ENCODE measurements around the gene TMEM37. TPM values are rescaled to one million over a fixed set of nuclear protein-coding genes. Genes with fewer than 3 reads are reported as not detected.

TMEM37 gene
- polyA plus RNA-seq, 2 donors = 3.4 to 4.0 TPM

- Histone ChIP-seq H3K36me3 (ENCODE audit: control insufficient read depth in 2 of 2, insufficient read depth in 2 of 2, low read length in 1 of 2) (no peaks in the 10 kb centered on the region), H3K4me3 (ENCODE audit: low read depth in 1 of 2, low read length in 2 of 2) (no peak overlapping the region), H3K27me3 (ENCODE audit: control insufficient read depth in 1 of 2, insufficient read depth in 2 of 2, low read length in 2 of 2) (no peaks in the 10 kb centered on the region), H3K27ac (ENCODE audit: low read depth in 2 of 2, low read length in 1 of 2) (no peak overlapping the region), H3K9me3 (ENCODE audit: control insufficient read depth in 2 of 2, insufficient read depth in 1 of 2, low read depth in 1 of 2, low read length in 1 of 2) (no peaks in the 10 kb centered on the region), H3K4me1 (ENCODE audit: control insufficient read depth in 2 of 2, insufficient read depth in 2 of 2, low read length in 1 of 2) (no peaks in the 10 kb centered on the region)
- 90 to 92% methylated on average over 6 of the region's 6 CpGs for WGBS, 2 donors
These were observed 7.2 kb downstream of the TMEM37 start for GRCh38 chr2:119438726-119439284.

- no peaks in the 10 kb centered on the region for H3K9me3 ChIP-seq (ENCODE audit: control insufficient read depth in 2 of 2, insufficient read depth in 1 of 2, low read depth in 1 of 2, low read length in 1 of 2)
- H3K36me3 ChIP-seq (ENCODE audit: control insufficient read depth in 2 of 2, insufficient read depth in 2 of 2, low read length in 1 of 2) = no peaks in the 10 kb centered on the region
- no peaks in the 10 kb centered on the region for H3K4me1 ChIP-seq (ENCODE audit: control insufficient read depth in 2 of 2, insufficient read depth in 2 of 2, low read length in 1 of 2)
- WGBS, 2 donors = 68 to 85% methylated on average over 15 of the region's 15 CpGs
- H3K27ac ChIP-seq (ENCODE audit: low read depth in 2 of 2, low read length in 1 of 2) = no peak overlapping the region
- H3K4me3 ChIP-seq (ENCODE audit: low read depth in 1 of 2, low read length in 2 of 2) = no peak overlapping the region
- no peaks in the 10 kb centered on the region for H3K27me3 ChIP-seq (ENCODE audit: control insufficient read depth in 1 of 2, insufficient read depth in 2 of 2, low read length in 2 of 2)
These were observed 8.2 kb downstream of the TMEM37 start for GRCh38 chr2:119439574-119440500.

GRCh38 chr2:119440501-119440870, 8.8 kb downstream of the TMEM37 start:
- H3K27me3 ChIP-seq (ENCODE audit: control insufficient read depth in 1 of 2, insufficient read depth in 2 of 2, low read length in 2 of 2) = no peaks in the 10 kb centered on the region
- H3K9me3 ChIP-seq (ENCODE audit: control insufficient read depth in 2 of 2, insufficient read depth in 1 of 2, low read depth in 1 of 2, low read length in 1 of 2) = no peaks in the 10 kb centered on the region
- H3K4me1 ChIP-seq (ENCODE audit: control insufficient read depth in 2 of 2, insufficient read depth in 2 of 2, low read length in 1 of 2) = no peaks in the 10 kb centered on the region
- no peak overlapping the region for H3K4me3 ChIP-seq (ENCODE audit: low read depth in 1 of 2, low read length in 2 of 2)
- no peak overlapping the region for H3K27ac ChIP-seq (ENCODE audit: low read depth in 2 of 2, low read length in 1 of 2)
- 57 to 63% methylated on average over 1 of the region's 1 CpG for WGBS, 2 donors
- H3K36me3 ChIP-seq (ENCODE audit: control insufficient read depth in 2 of 2, insufficient read depth in 2 of 2, low read length in 1 of 2) = no peaks in the 10 kb centered on the region

GRCh38 chr2:119440873-119441272, 9.2 kb downstream of the TMEM37 start:
- no peak overlapping the region for H3K27ac ChIP-seq (ENCODE audit: low read depth in 2 of 2, low read length in 1 of 2)

GRCh38 chr2:119441376-119442225, 9.9 kb downstream of the TMEM37 start:
- H3K4me1 ChIP-seq (ENCODE audit: control insufficient read depth in 2 of 2, insufficient read depth in 2 of 2, low read length in 1 of 2) = no peaks in the 10 kb centered on the region
- no peaks in the 10 kb centered on the region for H3K9me3 ChIP-seq (ENCODE audit: control insufficient read depth in 2 of 2, insufficient read depth in 1 of 2, low read depth in 1 of 2, low read length in 1 of 2)
- H3K36me3 ChIP-seq (ENCODE audit: control insufficient read depth in 2 of 2, insufficient read depth in 2 of 2, low read length in 1 of 2) = no peaks in the 10 kb centered on the region
- H3K4me3 ChIP-seq (ENCODE audit: low read depth in 1 of 2, low read length in 2 of 2) = no peak overlapping the region
- H3K27me3 ChIP-seq (ENCODE audit: control insufficient read depth in 1 of 2, insufficient read depth in 2 of 2, low read length in 2 of 2) = no peaks in the 10 kb centered on the region
- H3K27ac ChIP-seq (ENCODE audit: low read depth in 2 of 2, low read length in 1 of 2) = no peak overlapping the region
- WGBS, 2 donors = 77 to 83% methylated on average over 8 of the region's 8 CpGs

More at GRCh38 chr2:119440873-119441272, 9.2 kb downstream of the TMEM37 start:
- H3K4me3 ChIP-seq (ENCODE audit: low read depth in 1 of 2, low read length in 2 of 2) = no peak overlapping the region
- no peaks in the 10 kb centered on the region for H3K4me1 ChIP-seq (ENCODE audit: control insufficient read depth in 2 of 2, insufficient read depth in 2 of 2, low read length in 1 of 2)
- no peaks in the 10 kb centered on the region for H3K9me3 ChIP-seq (ENCODE audit: control insufficient read depth in 2 of 2, insufficient read depth in 1 of 2, low read depth in 1 of 2, low read length in 1 of 2)
- WGBS, 2 donors = 72 to 85% methylated on average over 4 of the region's 4 CpGs
- no peaks in the 10 kb centered on the region for H3K36me3 ChIP-seq (ENCODE audit: control insufficient read depth in 2 of 2, insufficient read depth in 2 of 2, low read length in 1 of 2)
- H3K27me3 ChIP-seq (ENCODE audit: control insufficient read depth in 1 of 2, insufficient read depth in 2 of 2, low read length in 2 of 2) = no peaks in the 10 kb centered on the region

- no peak overlapping the region for H3K4me3 ChIP-seq (ENCODE audit: low read depth in 1 of 2, low read length in 2 of 2)
- no peaks in the 10 kb centered on the region for H3K9me3 ChIP-seq (ENCODE audit: control insufficient read depth in 2 of 2, insufficient read depth in 1 of 2, low read depth in 1 of 2, low read length in 1 of 2)
- no peaks in the 10 kb centered on the region for H3K27me3 ChIP-seq (ENCODE audit: control insufficient read depth in 1 of 2, insufficient read depth in 2 of 2, low read length in 2 of 2)
- H3K36me3 ChIP-seq (ENCODE audit: control insufficient read depth in 2 of 2, insufficient read depth in 2 of 2, low read length in 1 of 2) = no peaks in the 10 kb centered on the region
- H3K4me1 ChIP-seq (ENCODE audit: control insufficient read depth in 2 of 2, insufficient read depth in 2 of 2, low read length in 1 of 2) = no peaks in the 10 kb centered on the region
- no peak overlapping the region for H3K27ac ChIP-seq (ENCODE audit: low read depth in 2 of 2, low read length in 1 of 2)
- WGBS, 2 donors = 84 to 86% methylated on average over 7 of the region's 7 CpGs
These were observed 10.6 kb downstream of the TMEM37 start for GRCh38 chr2:119442226-119442619.

GRCh38 chr2:119442850-119443249, 11.2 kb downstream of the TMEM37 start:
- WGBS, 2 donors = 93% methylated on average over 11 of the region's 11 CpGs
- no peak overlapping the region for H3K4me3 ChIP-seq (ENCODE audit: low read depth in 1 of 2, low read length in 2 of 2)
- no peaks in the 10 kb centered on the region for H3K36me3 ChIP-seq (ENCODE audit: control insufficient read depth in 2 of 2, insufficient read depth in 2 of 2, low read length in 1 of 2)
- no peak overlapping the region for H3K27ac ChIP-seq (ENCODE audit: low read depth in 2 of 2, low read length in 1 of 2)
- H3K9me3 ChIP-seq (ENCODE audit: control insufficient read depth in 2 of 2, insufficient read depth in 1 of 2, low read depth in 1 of 2, low read length in 1 of 2) = no peaks in the 10 kb centered on the region
- H3K4me1 ChIP-seq (ENCODE audit: control insufficient read depth in 2 of 2, insufficient read depth in 2 of 2, low read length in 1 of 2) = no peaks in the 10 kb centered on the region
- no peaks in the 10 kb centered on the region for H3K27me3 ChIP-seq (ENCODE audit: control insufficient read depth in 1 of 2, insufficient read depth in 2 of 2, low read length in 2 of 2)

- H3K36me3 ChIP-seq (ENCODE audit: control insufficient read depth in 2 of 2, insufficient read depth in 2 of 2, low read length in 1 of 2) = no peaks in the 10 kb centered on the region
- H3K27me3 ChIP-seq (ENCODE audit: control insufficient read depth in 1 of 2, insufficient read depth in 2 of 2, low read length in 2 of 2) = no peaks in the 10 kb centered on the region
These were observed 14.4 kb downstream of the TMEM37 start for GRCh38 chr2:119446037-119446436.

GRCh38 chr2:119448427-119449141, 16.9 kb downstream of the TMEM37 start:
- H3K27ac ChIP-seq (ENCODE audit: low read depth in 2 of 2, low read length in 1 of 2) = no peak overlapping the region
- no peaks in the 10 kb centered on the region for H3K9me3 ChIP-seq (ENCODE audit: control insufficient read depth in 2 of 2, insufficient read depth in 1 of 2, low read depth in 1 of 2, low read length in 1 of 2)
- H3K36me3 ChIP-seq (ENCODE audit: control insufficient read depth in 2 of 2, insufficient read depth in 2 of 2, low read length in 1 of 2) = no peaks in the 10 kb centered on the region
- no peaks in the 10 kb centered on the region for H3K27me3 ChIP-seq (ENCODE audit: control insufficient read depth in 1 of 2, insufficient read depth in 2 of 2, low read length in 2 of 2)
- 80% methylated on average over 9 of the region's 9 CpGs for WGBS, 2 donors
- peaks cover 0 to 2% of the 10 kb centered on the region in 2 donors for H3K4me1 ChIP-seq (ENCODE audit: control insufficient read depth in 2 of 2, insufficient read depth in 2 of 2, low read length in 1 of 2)
- H3K4me3 ChIP-seq (ENCODE audit: low read depth in 1 of 2, low read length in 2 of 2) = no peak overlapping the region

More at GRCh38 chr2:119446037-119446436, 14.4 kb downstream of the TMEM37 start:
- Histone ChIP-seq H3K27ac (ENCODE audit: low read depth in 2 of 2, low read length in 1 of 2) (no peak overlapping the region), H3K9me3 (ENCODE audit: control insufficient read depth in 2 of 2, insufficient read depth in 1 of 2, low read depth in 1 of 2, low read length in 1 of 2) (no peaks in the 10 kb centered on the region), H3K4me3 (ENCODE audit: low read depth in 1 of 2, low read length in 2 of 2) (no peak overlapping the region), H3K4me1 (ENCODE audit: control insufficient read depth in 2 of 2, insufficient read depth in 2 of 2, low read length in 1 of 2) (peaks cover 0 to 2% of the 10 kb centered on the region in 2 donors)
- 70 to 72% methylated on average over 9 of the region's 9 CpGs for WGBS, 2 donors

Data from esophagus (tissue), 2 donors.